Gastroesophageal sphincter (tissue), 4 donors: Measurements from ENCODE around the gene FBRSL1. TPM values are rescaled to one million over a fixed set of nuclear protein-coding genes. Genes with fewer than 3 reads are reported as not detected.

Experiments
- ATAC-seq: fragments of 150-250 bp; one replicate; pipeline ENCODE4 v1.9.1; 2016; ENCODE audit warnings: mild to moderate bottlenecking, moderate library complexity
- H3K27ac ChIP-seq, 4 donors: fragments of 200-600 bp; sonication (generic) in 3 of 4; 1 replicate in 3 of 4; 2 replicates in 1 of 4; pipeline ENCODE4 v1.5.1; 2016 to 2019
- H3K27me3 ChIP-seq: fragments of 200-600 bp; sonication (generic); one replicate; pipeline ENCODE4 v1.5.1; 2019
- H3K36me3 ChIP-seq, 2 donors: fragments of 200-600 bp; sonication (generic); one replicate each; pipeline ENCODE4 v1.5.1; 2019; ENCODE audit warnings: control low read depth in 1 of 2
- H3K4me1 ChIP-seq, 3 donors: fragments of 200-600 bp; sonication (generic); 1 replicate in 2 of 3; 2 replicates in 1 of 3; pipeline ENCODE4 v1.5.1; 2016 to 2019; ENCODE audit warnings: control low read depth in 2 of 3
- H3K4me3 ChIP-seq, 2 donors: fragments of 200-600 bp; sonication (generic); one replicate each; pipeline ENCODE4 v1.5.1; 2019; ENCODE audit warnings: mild to moderate bottlenecking in 1 of 2, moderate library complexity in 1 of 2
- H3K9me3 ChIP-seq, 3 donors: fragments of 200-600 bp; sonication (generic); one replicate each; pipeline ENCODE4 v1.5.1; 2017 to 2019; ENCODE audit warnings: control low read depth in 2 of 3
- EP300 ChIP-seq: sonication (generic); formaldehyde crosslinking; IDR thresholded peaks from one replicate; pipeline ENCODE4 v1.6.1; 2017; ENCODE audit warnings: antibody characterized with exemption, mild to moderate bottlenecking
- POLR2A ChIP-seq, 2 donors: fragments of 450-650 bp; IDR thresholded peaks; one replicate each; pipeline ENCODE4 v1.6.1; 2017; ENCODE audit warnings: antibody characterized with exemption in 2 of 2, mild to moderate bottlenecking in 2 of 2, moderate library complexity in 1 of 2
- POLR2AphosphoS5 ChIP-seq: sonication (generic); formaldehyde crosslinking; IDR thresholded peaks from one replicate; pipeline ENCODE4 v1.6.1; 2017; ENCODE audit warnings: antibody characterized with exemption
- WGBS, 2 donors: methylation state at CpG; one replicate each; pipeline ENCODE4 v1.1.5; 2018; ENCODE audit warnings: low coverage in 1 of 2; 5-methylcytosine and 5-hydroxymethylcytosine counted together
- total RNA-seq, 4 donors: library from RNA; depleted of rRNA; stranded (reverse); fragments of >200 nt; gene quantifications; one replicate each; pipeline ENCODE4 v1.1.0, GENCODE V29; 2016
- TF ChIP-seq, protein P1 (sequence below), 4 experiments: fragments of 200-600 bp in 2 of 4; fragments of 450-650 bp in 2 of 4; sonication (generic) in 1 of 4; IDR thresholded peaks; one replicate each; pipeline ENCODE4 v1.5.1; 2017 to 2019; ENCODE audit warnings: antibody characterized with exemption in 4 of 4, mild to moderate bottlenecking in 2 of 4, moderate library complexity in 2 of 4

Gene FBRSL1
- total RNA-seq, 4 donors from 2014 or later, result 8.5 to 24.7 (median 15.5) TPM

DNA sequence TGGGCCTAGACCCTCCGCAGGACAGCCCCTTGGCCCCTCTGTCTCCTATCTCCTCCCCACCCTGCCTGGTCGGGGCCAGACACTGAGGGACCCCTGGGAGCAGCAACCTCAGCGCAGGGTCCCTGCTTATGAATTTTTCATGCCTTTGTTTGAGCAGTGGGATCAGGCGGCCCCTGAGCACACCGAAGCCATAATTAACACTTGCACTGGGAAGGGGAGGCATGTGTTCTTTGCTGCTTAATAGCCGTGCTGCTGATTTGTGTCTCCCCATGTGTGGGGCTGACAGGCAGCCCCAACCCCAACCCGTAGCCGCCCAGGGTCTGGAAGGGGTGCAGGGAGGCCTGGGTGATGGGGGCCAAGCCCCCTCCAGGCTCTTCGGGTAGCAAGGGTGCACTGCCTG lies 52.7 kb downstream of the FBRSL1 start:
- H3K27ac ChIP-seq, result no peak overlapping the region
- H3K4me3 ChIP-seq, result no peak overlapping the region
- ATAC-seq, result no peak
- TF ChIP-seq POLR2A (IDR thresholded peaks at IDR 0.05) (no peak), POLR2AphosphoS5 (no peak), EP300 (no peak)
- TF ChIP-seq, protein P1, sequence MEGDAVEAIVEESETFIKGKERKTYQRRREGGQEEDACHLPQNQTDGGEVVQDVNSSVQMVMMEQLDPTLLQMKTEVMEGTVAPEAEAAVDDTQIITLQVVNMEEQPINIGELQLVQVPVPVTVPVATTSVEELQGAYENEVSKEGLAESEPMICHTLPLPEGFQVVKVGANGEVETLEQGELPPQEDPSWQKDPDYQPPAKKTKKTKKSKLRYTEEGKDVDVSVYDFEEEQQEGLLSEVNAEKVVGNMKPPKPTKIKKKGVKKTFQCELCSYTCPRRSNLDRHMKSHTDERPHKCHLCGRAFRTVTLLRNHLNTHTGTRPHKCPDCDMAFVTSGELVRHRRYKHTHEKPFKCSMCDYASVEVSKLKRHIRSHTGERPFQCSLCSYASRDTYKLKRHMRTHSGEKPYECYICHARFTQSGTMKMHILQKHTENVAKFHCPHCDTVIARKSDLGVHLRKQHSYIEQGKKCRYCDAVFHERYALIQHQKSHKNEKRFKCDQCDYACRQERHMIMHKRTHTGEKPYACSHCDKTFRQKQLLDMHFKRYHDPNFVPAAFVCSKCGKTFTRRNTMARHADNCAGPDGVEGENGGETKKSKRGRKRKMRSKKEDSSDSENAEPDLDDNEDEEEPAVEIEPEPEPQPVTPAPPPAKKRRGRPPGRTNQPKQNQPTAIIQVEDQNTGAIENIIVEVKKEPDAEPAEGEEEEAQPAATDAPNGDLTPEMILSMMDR (IDR thresholded peaks at IDR 0.05), result no peak
- no peaks in the 10 kb centered on the region for H3K27me3 ChIP-seq
- H3K9me3 ChIP-seq, result no peaks in the 10 kb centered on the region
- 100% methylated on average over 1 of the region's 9 CpGs for WGBS, 2 donors
- peaks cover 0 to 43% of the 10 kb centered on the region in 2 donors for H3K36me3 ChIP-seq
- H3K4me1 ChIP-seq, result no peaks in the 10 kb centered on the region

DNA sequence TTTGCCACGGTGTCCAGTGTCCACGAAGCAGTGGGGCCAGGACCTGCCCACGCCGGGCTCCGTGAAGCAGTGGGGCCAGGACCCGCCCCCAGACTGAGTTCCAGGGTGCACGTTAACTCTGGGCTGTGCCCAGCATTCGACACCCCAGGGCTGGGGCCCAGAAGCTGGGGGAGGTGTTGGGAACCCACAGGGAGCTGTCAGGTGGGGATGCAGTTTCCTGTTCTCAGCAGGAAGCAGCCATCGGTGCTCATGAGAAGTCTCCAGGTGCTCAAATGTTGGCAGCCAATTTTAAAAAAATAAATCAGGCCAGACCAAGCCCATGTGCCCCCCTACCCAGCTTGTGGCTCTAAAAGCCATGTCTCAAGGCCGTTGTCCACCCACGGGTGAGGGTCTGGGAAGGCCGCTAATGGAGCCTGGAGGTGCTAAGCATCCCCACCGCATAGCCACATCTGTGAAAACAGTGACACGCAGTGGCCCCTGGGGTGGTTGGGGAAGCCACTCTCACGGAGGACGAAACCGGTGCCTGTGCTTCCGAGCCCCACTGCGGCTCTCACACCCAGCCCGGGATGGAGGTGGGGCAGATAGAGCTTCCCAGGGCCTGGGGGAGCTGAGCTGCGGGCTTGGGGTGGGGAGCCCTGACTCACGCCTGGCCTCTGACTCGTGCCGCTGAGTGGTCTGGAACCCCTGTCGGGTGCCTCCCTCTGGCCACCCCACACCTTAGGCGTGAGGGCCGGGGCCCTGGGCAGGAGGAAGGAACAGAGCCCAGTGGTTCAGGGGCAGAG lies 53.5 kb downstream of the FBRSL1 start:
- no peak for ATAC-seq
- H3K27me3 ChIP-seq, result no peaks in the 10 kb centered on the region

DNA sequence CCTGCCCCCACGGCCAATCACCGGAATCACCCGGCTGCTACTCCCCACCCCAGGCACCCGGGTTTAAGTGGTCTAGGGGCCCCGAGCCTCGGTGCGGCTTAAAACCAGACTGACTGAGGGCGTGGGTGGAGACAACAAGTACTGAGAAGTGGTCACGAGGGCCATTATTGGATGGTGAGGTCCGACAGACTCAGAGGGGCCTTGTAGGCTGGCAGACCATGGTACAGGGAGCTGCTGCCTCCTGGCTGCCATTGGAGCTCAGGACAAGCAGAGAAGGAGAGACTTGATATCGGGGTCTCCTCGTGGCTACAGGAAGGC lies 54.1 kb downstream of the FBRSL1 start:
- Histone ChIP-seq H3K27ac (no peak overlapping the region), H3K4me3 (no peak overlapping the region), H3K36me3 (peaks cover 0 to 57% of the 10 kb centered on the region in 2 donors), H3K27me3 (no peaks in the 10 kb centered on the region), H3K4me1 (no peaks in the 10 kb centered on the region), H3K9me3 (no peaks in the 10 kb centered on the region)
- TF ChIP-seq, protein P1 (IDR thresholded peaks at IDR 0.05), result no peak
- no peak for TF ChIP-seq POLR2AphosphoS5
- no peak for TF ChIP-seq EP300
- TF ChIP-seq POLR2A (IDR thresholded peaks at IDR 0.05), result no peak
- 90 to 92% methylated on average over 2 of the region's 12 CpGs for WGBS, 2 donors
- ATAC-seq, result no peak

More for the DNA sequence above, 53.5 kb downstream of the FBRSL1 start:
- peaks cover 0 to 52% of the 10 kb centered on the region in 2 donors for H3K36me3 ChIP-seq
- no peak overlapping the region for H3K4me3 ChIP-seq
- H3K27ac ChIP-seq, result no peak overlapping the region
- no peaks in the 10 kb centered on the region for H3K4me1 ChIP-seq
- WGBS, 2 donors, result 80% methylated on average over 1 of the region's 27 CpGs; no CpG with 5 or more reads in 1 of the 2 donors
- TF ChIP-seq, protein P1 (IDR thresholded peaks at IDR 0.05), result no peak
- no peak for TF ChIP-seq POLR2A (IDR thresholded peaks at IDR 0.05)
- TF ChIP-seq POLR2AphosphoS5, result no peak
- TF ChIP-seq EP300, result no peak
- H3K9me3 ChIP-seq, result no peaks in the 10 kb centered on the region

- no peak overlapping the region for H3K27ac ChIP-seq
- ATAC-seq, result no peak
- no peak overlapping the region for H3K4me3 ChIP-seq
- no peaks in the 10 kb centered on the region for H3K4me1 ChIP-seq
- TF ChIP-seq POLR2A (IDR thresholded peaks at IDR 0.05) (no peak), POLR2AphosphoS5 (no peak), EP300 (no peak)
- TF ChIP-seq, protein P1 (IDR thresholded peaks at IDR 0.05), result no peak
- WGBS, 2 donors, result 91 to 93% methylated on average over 11 of the region's 11 CpGs
- no peaks in the 10 kb centered on the region for H3K27me3 ChIP-seq
- no peaks in the 10 kb centered on the region for H3K9me3 ChIP-seq
- peaks cover 0 to 62% of the 10 kb centered on the region in 2 donors for H3K36me3 ChIP-seq
These were observed 54.5 kb downstream of the FBRSL1 start for GRCh38 chr12:132544498-132544897.
